WTC11 (cell line): ENCODE results near the gene RAC2. TPM values are rescaled to one million over a fixed set of nuclear protein-coding genes. Genes with fewer than 3 reads are reported as not detected.

ENCODE experiments used
- ATAC-seq: fragments of 200-7000 bp; cut with Tn5 transposase; 2 replicates; pipeline ENCODE4 v1.10.0; 2021; ENCODE audit warnings: mild to moderate bottlenecking, moderate library complexity
- CTCF ChIA-PET: fragments of 300-600 bp; sonication (Branson Sonifier 250); formaldehyde crosslinking; loops from one replicate; lab custom pipeline; 2021; ENCODE audit warnings: antibody characterized with exemption; lab: Charles Lee
- POLR2A ChIA-PET: fragments of 350-600 bp; sonication (Branson Sonifier 250); formaldehyde crosslinking; loops from one replicate; lab custom pipeline; 2021; ENCODE audit warnings: antibody characterized with exemption; lab: Charles Lee
- DNase-seq: peaks from one replicate; pipeline ENCODE4 v3.0.0; 2021; ENCODE audit warnings: low spot score
- H3K27ac Mint-ChIP-seq: 2 replicates; pipeline ENCODE4 v1.8.0; 2021; ENCODE audit warnings: mixed read lengths
- H3K27me3 Mint-ChIP-seq: 2 replicates; pipeline ENCODE4 v1.8.0; 2021; ENCODE audit warnings: low read depth, mild to moderate bottlenecking, moderate library complexity, mixed read lengths
- H3K36me3 Mint-ChIP-seq: 2 replicates; pipeline ENCODE4 v1.8.0; 2021; ENCODE audit warnings: mixed read lengths
- H3K4me1 Mint-ChIP-seq: 2 replicates; pipeline ENCODE4 v1.8.0; 2022; ENCODE audit warnings: mixed read lengths
- H3K4me3 Mint-ChIP-seq: 2 replicates; pipeline ENCODE4 v1.8.0; 2021; ENCODE audit warnings: mild to moderate bottlenecking, moderate library complexity, mixed read lengths
- H3K9me3 Mint-ChIP-seq: 2 replicates; pipeline ENCODE4 v1.8.0; 2021; ENCODE audit warnings: mixed read lengths
- ARID4B ChIP-seq: sonication (generic); formaldehyde crosslinking; IDR thresholded peaks from 2 replicates; pipeline ENCODE4 v1.8.0; 2023; ENCODE audit warnings: missing genetic modification reagents, mild to moderate bottlenecking, borderline replicate concordance
- ATF2 ChIP-seq: sonication (generic); formaldehyde crosslinking; IDR thresholded peaks from 2 replicates; pipeline ENCODE4 v1.8.1; 2022; ENCODE audit warnings: low read depth, missing genetic modification reagents, borderline replicate concordance
- CBFB ChIP-seq: sonication (generic); formaldehyde crosslinking; IDR thresholded peaks from 2 replicates; pipeline ENCODE4 v1.8.1; 2022; ENCODE audit warnings: mild to moderate bottlenecking, low read depth, missing genetic modification reagents
- E2F1 ChIP-seq: sonication (generic); formaldehyde crosslinking; IDR thresholded peaks from 2 replicates; pipeline ENCODE4 v1.8.0; 2022; ENCODE audit warnings: mild to moderate bottlenecking, missing genetic modification reagents
- ELF4 ChIP-seq: sonication (generic); formaldehyde crosslinking; IDR thresholded peaks from 2 replicates; pipeline ENCODE4 v1.8.1; 2022; ENCODE audit warnings: low read depth, mild to moderate bottlenecking, moderate library complexity, missing genetic modification reagents
- ETV6 ChIP-seq: sonication (generic); formaldehyde crosslinking; IDR thresholded peaks from 2 replicates; pipeline ENCODE4 v1.8.1; 2022; ENCODE audit warnings: mild to moderate bottlenecking, missing genetic modification reagents
- FOXK1 ChIP-seq: sonication (generic); formaldehyde crosslinking; IDR thresholded peaks from 2 replicates; pipeline ENCODE4 v1.8.0; 2022; ENCODE audit warnings: mild to moderate bottlenecking, moderate library complexity, missing genetic modification reagents
- FOXP1 ChIP-seq: sonication (generic); formaldehyde crosslinking; IDR thresholded peaks from 2 replicates; pipeline ENCODE4 v1.8.0; 2022; ENCODE audit warnings: missing genetic modification reagents, mild to moderate bottlenecking, moderate library complexity, borderline replicate concordance
- FOXP4 ChIP-seq: sonication (generic); formaldehyde crosslinking; IDR thresholded peaks from 2 replicates; pipeline ENCODE4 v1.8.0; 2022; ENCODE audit warnings: mild to moderate bottlenecking, missing genetic modification reagents
- KAT7 ChIP-seq: sonication (generic); formaldehyde crosslinking; IDR thresholded peaks from 2 replicates; pipeline ENCODE4 v1.8.1; 2023; ENCODE audit warnings: missing genetic modification reagents, mild to moderate bottlenecking, borderline replicate concordance
- NR1H2 ChIP-seq: sonication (generic); formaldehyde crosslinking; IDR thresholded peaks from 2 replicates; pipeline ENCODE4 v1.9.0; 2021; ENCODE audit warnings: mild to moderate bottlenecking, moderate library complexity, missing genetic modification reagents
- SOX15 ChIP-seq: fragments of 250-450 bp; sonication (Bioruptor Pico); IDR thresholded peaks from 2 replicates; pipeline ENCODE4 v1.9.0; 2021; ENCODE audit warnings: mild to moderate bottlenecking
- ZBTB21 ChIP-seq: sonication (generic); formaldehyde crosslinking; IDR thresholded peaks from 2 replicates; pipeline ENCODE4 v1.8.1; 2023; ENCODE audit warnings: mild to moderate bottlenecking, missing genetic modification reagents, borderline replicate concordance
- ZNF423 ChIP-seq: fragments of 250-450 bp; sonication (Bioruptor Pico); IDR thresholded peaks from 2 replicates; pipeline ENCODE4 v2.1.2; 2022; ENCODE audit warnings: mild to moderate bottlenecking, moderate library complexity
- ZNF671 ChIP-seq: fragments of 250-450 bp; sonication (Bioruptor Pico); IDR thresholded peaks from 2 replicates; pipeline ENCODE4 v1.8.0; 2021; ENCODE audit warnings: mild to moderate bottlenecking
- ZSCAN18 ChIP-seq: fragments of 250-450 bp; sonication (Bioruptor Pico); IDR thresholded peaks from 2 replicates; pipeline ENCODE4 v2.1.2; 2022; ENCODE audit warnings: mild to moderate bottlenecking, moderate library complexity
- total RNA-seq: library from RNA; stranded (reverse); gene quantifications from 3 replicates; pipeline ENCODE4 v1.2.3, GENCODE V29; 2021
- TF ChIP-seq, protein P1 (sequence below): fragments of 250-450 bp; sonication (Bioruptor Pico); IDR thresholded peaks from 2 replicates; pipeline ENCODE4 v1.8.0; 2021; ENCODE audit warnings: mild to moderate bottlenecking

The RAC2 gene
- total RNA-seq, 1 experiment from 2014 or later = 3.6 TPM

GRCh38 chr22:37231406-37232139 lies 12.5 kb downstream of the RAC2 start:
- no peak for ATAC-seq
- TF ChIP-seq NR1H2 (CRISPR knock-in tag) (no peak), ZSCAN18 (CRISPR knock-in tag) (no peak), FOXK1 (CRISPR knock-in tag) (no peak), FOXP1 (CRISPR knock-in tag) (no peak), E2F1 (CRISPR knock-in tag) (no peak), ZBTB21 (no peak), ZNF423 (no peak), SOX15 (CRISPR knock-in tag) (no peak), FOXP4 (CRISPR knock-in tag) (no peak), ATF2 (no peak), ARID4B (CRISPR knock-in tag) (no peak), ETV6 (CRISPR knock-in tag) (no peak), ELF4 (CRISPR knock-in tag) (no peak), CBFB (CRISPR knock-in tag) (no peak), KAT7 (CRISPR knock-in tag) (no peak), ZNF671 (CRISPR knock-in tag) (no peak)
- TF ChIP-seq, protein P1, sequence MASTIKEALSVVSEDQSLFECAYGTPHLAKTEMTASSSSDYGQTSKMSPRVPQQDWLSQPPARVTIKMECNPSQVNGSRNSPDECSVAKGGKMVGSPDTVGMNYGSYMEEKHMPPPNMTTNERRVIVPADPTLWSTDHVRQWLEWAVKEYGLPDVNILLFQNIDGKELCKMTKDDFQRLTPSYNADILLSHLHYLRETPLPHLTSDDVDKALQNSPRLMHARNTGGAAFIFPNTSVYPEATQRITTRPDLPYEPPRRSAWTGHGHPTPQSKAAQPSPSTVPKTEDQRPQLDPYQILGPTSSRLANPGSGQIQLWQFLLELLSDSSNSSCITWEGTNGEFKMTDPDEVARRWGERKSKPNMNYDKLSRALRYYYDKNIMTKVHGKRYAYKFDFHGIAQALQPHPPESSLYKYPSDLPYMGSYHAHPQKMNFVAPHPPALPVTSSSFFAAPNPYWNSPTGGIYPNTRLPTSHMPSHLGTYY (CRISPR knock-in tag) = no peak
- TF ChIP-seq, all 79 proteins: peak for 0
- DNase-seq = no peak
- no peak overlapping the region for H3K4me3 Mint-ChIP-seq
- ChIA-PET POLR2A (no interaction called here), CTCF (interaction anchor here (1.3 kb wide), 1 partner anchor 32 kb away, joined by 3 read pairs; no protein-coding TSS in a partner anchor)
- H3K27me3 Mint-ChIP-seq = no peaks in the 10 kb centered on the region
- H3K27ac Mint-ChIP-seq = no peak overlapping the region
- peaks cover 3% of the 10 kb centered on the region; the same call in 1 of the 2 replicates for H3K4me1 Mint-ChIP-seq
- no peaks in the 10 kb centered on the region for H3K9me3 Mint-ChIP-seq
- H3K36me3 Mint-ChIP-seq = no peaks in the 10 kb centered on the region
